PC-9 (cell line): ENCODE measurements around the gene ZNF516. TPM values are rescaled to one million over a fixed set of nuclear protein-coding genes. Genes with fewer than 3 reads are reported as not detected.

Experiments used
- BruUV-seq: library from RNA; stranded (reverse); fragments of 400-500 nt; replicated peaks from 2 replicates; lab custom pipeline; 2021; lab: Mats Ljungman, UMichigan
- CTCF ChIA-PET: fragments of 300-600 bp; sonication (Branson Sonifier 250); formaldehyde crosslinking; loops from one replicate; lab custom pipeline; 2022; ENCODE audit warnings: antibody characterized with exemption; lab: Charles Lee
- POLR2A ChIA-PET: fragments of 300-600 bp; sonication (Branson Sonifier 250); formaldehyde crosslinking; loops from one replicate; lab custom pipeline; 2022; ENCODE audit warnings: antibody characterized with exemption; ENCODE audit not compliant: unreplicated experiment; lab: Charles Lee
- DNase-seq, 2 experiments: peaks; one replicate each; pipeline versions ENCODE4 v3.0.0 to v3.0.0-alpha.2; 2015 to 2022; ENCODE audit warnings: mixed read lengths in 1 of 2
- H2AFZ ChIP-seq: fragments of 200-600 bp; sonication (generic); 2 replicates; pipeline ENCODE4 v1.8.1; 2017; ENCODE audit warnings: antibody characterized with exemption
- H3F3A ChIP-seq: fragments of 200-600 bp; sonication (generic); 2 replicates; pipeline ENCODE4 v1.8.1; 2017; ENCODE audit warnings: antibody characterized with exemption, mild to moderate bottlenecking, low read depth; ENCODE audit not compliant: insufficient read depth
- H3K27ac ChIP-seq: fragments of 200-600 bp; sonication (generic); 2 replicates; pipeline ENCODE4 v1.6.1; 2016; ENCODE audit warnings: mixed run types
- H3K27me3 ChIP-seq: fragments of 200-600 bp; sonication (generic); 2 replicates; pipeline ENCODE4 v1.6.1; 2016; ENCODE audit warnings: low read depth, mixed run types; ENCODE audit not compliant: insufficient read depth
- H3K36me3 ChIP-seq: fragments of 200-600 bp; sonication (generic); 2 replicates; pipeline ENCODE4 v1.6.1; 2016; ENCODE audit warnings: low read depth, mixed run types
- H3K4me1 ChIP-seq: fragments of 200-600 bp; sonication (generic); replicated peaks from 2 replicates; pipeline ENCODE4 v1.6.1; 2016; ENCODE audit warnings: mixed run types; ENCODE audit not compliant: insufficient read depth
- H3K4me2 ChIP-seq: fragments of 200-600 bp; sonication (generic); 2 replicates; pipeline ENCODE4 v1.6.1; 2017; ENCODE audit warnings: mixed run types
- H3K4me3 ChIP-seq: fragments of 200-600 bp; sonication (generic); 2 replicates; pipeline ENCODE4 v1.6.1; 2016; ENCODE audit warnings: mixed run types
- H3K79me2 ChIP-seq: fragments of 200-600 bp; sonication (generic); 2 replicates; pipeline ENCODE4 v1.6.1; 2017; ENCODE audit warnings: low read depth, mixed run types
- H3K9me2 ChIP-seq: fragments of 200-600 bp; sonication (generic); 2 replicates; pipeline ENCODE4 v1.8.1; 2017; ENCODE audit warnings: mild to moderate bottlenecking; ENCODE audit not compliant: insufficient read depth
- H3K9me3 ChIP-seq: fragments of 200-600 bp; sonication (generic); 2 replicates; pipeline ENCODE4 v1.8.1; 2016; ENCODE audit warnings: low read depth; ENCODE audit not compliant: insufficient read depth
- H4K20me1 ChIP-seq: fragments of 200-600 bp; sonication (generic); 2 replicates; pipeline ENCODE4 v1.8.1; 2017; ENCODE audit not compliant: insufficient read depth
- EZH2 ChIP-seq: fragments of 200-600 bp; sonication (generic); IDR thresholded peaks from 2 replicates; pipeline ENCODE4 v1.8.0; 2017; ENCODE audit warnings: antibody characterized with exemption, low read depth
- intact Hi-C: fragments of 100-400 bp; cut with micrococcal nuclease; formaldehyde crosslinking; loops from one replicate; pipeline ENCODE4 v1.10.0; 2022; ENCODE audit not compliant: unreplicated experiment
- total RNA-seq: library from RNA; stranded (reverse); gene quantifications from 2 replicates; pipeline ENCODE4 v1.2.3, GENCODE V29; 2021
- TF ChIP-seq, protein P1 (sequence below): fragments of 200-600 bp; sonication (generic); conservative IDR thresholded peaks from 2 replicates; pipeline ENCODE4 v1.6.1; 2017; ENCODE audit warnings: mixed run types, antibody characterized with exemption, mild to moderate bottlenecking, moderate library complexity

The ZNF516 gene
- total RNA-seq, 1 experiment from 2014 or later = 32.7 TPM

DNA sequence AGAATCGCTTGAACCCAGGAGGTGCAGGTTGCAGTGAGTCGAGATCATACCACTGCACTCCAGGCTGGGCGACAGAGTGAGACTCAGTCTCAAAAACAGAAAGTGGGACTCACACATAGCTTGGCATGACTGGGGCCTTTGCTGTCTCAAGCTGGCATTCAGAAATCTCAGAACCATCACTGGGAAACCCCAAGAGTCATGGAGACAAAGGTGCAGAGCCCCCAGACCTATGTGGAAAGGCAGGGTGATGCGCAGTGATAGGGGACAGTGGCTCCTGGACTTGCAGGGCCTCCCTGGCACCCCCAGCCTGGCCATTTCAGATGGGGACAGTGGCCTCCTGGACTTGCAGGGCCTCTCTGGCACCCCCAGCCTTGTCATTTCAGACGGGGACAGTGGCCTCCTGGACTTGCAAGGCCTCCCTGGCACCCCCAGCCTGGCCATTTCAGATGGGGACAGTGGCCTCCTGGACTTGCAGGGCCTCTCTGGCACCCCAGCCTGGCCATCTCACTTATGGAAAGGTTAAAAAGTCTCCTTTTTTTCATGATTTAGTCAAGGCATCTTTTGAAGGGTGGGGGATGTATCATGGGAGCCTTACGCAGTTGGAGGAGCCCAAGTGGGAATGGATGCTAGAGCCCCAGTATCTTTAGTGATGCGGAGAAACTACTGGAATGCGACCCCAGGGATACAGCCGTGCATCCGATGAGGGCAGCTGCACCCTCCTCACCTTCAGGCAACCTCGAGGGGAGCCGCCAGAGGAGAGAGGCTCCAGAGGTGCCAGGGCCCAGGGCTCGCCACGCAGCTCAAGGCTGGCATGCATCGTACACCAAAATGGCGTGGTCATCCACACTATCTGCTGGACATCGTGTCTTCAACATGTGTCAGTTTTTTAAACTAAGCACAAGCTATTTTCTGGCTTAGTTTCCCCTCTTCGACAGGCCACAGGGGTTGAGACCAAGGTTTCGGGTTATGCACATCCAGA, 30.5 kb downstream of the ZNF516 start:
- H3K4me3 ChIP-seq = no peak overlapping the region
- no peaks in the 10 kb centered on the region for H3K9me2 ChIP-seq
- peaks cover 1% of the 10 kb centered on the region; the same call in 1 of the 2 replicates for H3F3A ChIP-seq
- H3K27ac ChIP-seq = no peak overlapping the region
- TF ChIP-seq EZH2 = no peak
- TF ChIP-seq, protein P1, sequence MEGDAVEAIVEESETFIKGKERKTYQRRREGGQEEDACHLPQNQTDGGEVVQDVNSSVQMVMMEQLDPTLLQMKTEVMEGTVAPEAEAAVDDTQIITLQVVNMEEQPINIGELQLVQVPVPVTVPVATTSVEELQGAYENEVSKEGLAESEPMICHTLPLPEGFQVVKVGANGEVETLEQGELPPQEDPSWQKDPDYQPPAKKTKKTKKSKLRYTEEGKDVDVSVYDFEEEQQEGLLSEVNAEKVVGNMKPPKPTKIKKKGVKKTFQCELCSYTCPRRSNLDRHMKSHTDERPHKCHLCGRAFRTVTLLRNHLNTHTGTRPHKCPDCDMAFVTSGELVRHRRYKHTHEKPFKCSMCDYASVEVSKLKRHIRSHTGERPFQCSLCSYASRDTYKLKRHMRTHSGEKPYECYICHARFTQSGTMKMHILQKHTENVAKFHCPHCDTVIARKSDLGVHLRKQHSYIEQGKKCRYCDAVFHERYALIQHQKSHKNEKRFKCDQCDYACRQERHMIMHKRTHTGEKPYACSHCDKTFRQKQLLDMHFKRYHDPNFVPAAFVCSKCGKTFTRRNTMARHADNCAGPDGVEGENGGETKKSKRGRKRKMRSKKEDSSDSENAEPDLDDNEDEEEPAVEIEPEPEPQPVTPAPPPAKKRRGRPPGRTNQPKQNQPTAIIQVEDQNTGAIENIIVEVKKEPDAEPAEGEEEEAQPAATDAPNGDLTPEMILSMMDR = no peak
- no peaks in the 10 kb centered on the region for H3K36me3 ChIP-seq
- no peaks in the 10 kb centered on the region for H3K9me3 ChIP-seq
- no peak overlapping the region for H3K4me2 ChIP-seq
- H3K27me3 ChIP-seq = no peaks in the 10 kb centered on the region
- peaks cover 24% of the 10 kb centered on the region; the same call in 1 of the 2 replicates for H4K20me1 ChIP-seq
- no peak for DNase-seq
- ChIA-PET POLR2A (no interaction called here), CTCF (no interaction called here)
- no peak overlapping the region for H2AFZ ChIP-seq
- intact Hi-C loops = no loop called here
- BruUV-seq = no TSS peak
- H3K79me2 ChIP-seq = peaks cover 4% of the 10 kb centered on the region; the same call in 1 of the 2 replicates
- H3K4me1 ChIP-seq = no peaks in the 10 kb centered on the region; the same call in 1 of the 2 replicates

DNA sequence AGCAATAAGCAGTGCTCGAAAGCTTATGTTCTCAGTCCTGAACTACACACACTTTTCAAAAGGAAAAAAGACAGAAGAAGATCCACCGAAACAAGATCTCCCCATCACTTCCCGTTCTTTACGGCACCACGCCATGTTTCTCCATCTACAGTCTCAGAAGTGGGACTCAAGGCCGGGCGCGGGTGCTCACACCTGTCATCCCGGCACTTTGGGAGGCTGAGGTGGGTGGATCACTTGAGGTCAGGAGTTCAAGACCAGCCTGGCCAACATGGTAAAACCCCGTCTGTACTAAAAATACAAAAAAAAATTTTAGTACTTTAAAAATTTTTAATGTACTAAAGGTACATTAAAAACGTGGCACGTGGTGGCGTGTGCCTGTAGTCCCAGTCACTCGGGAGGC, 31.2 kb downstream of the ZNF516 start:
- H3K9me3 ChIP-seq = no peaks in the 10 kb centered on the region
- H3F3A ChIP-seq = peaks cover 4% of the 10 kb centered on the region; the same call in 1 of the 2 replicates
- TF ChIP-seq, protein P1 = no peak
- TF ChIP-seq EZH2 = no peak
- H3K27ac ChIP-seq = no peak overlapping the region
- no peak overlapping the region for H3K4me2 ChIP-seq
- no peaks in the 10 kb centered on the region for H3K36me3 ChIP-seq
- no peaks in the 10 kb centered on the region; the same call in 1 of the 2 replicates for H3K4me1 ChIP-seq
- peaks cover 27% of the 10 kb centered on the region for H4K20me1 ChIP-seq
- no peaks in the 10 kb centered on the region for H3K27me3 ChIP-seq
- intact Hi-C loops = no loop called here
- H3K9me2 ChIP-seq = no peaks in the 10 kb centered on the region
- no peak for DNase-seq
- H2AFZ ChIP-seq = no peak overlapping the region
- CTCF ChIA-PET = no interaction called here
- H3K4me3 ChIP-seq = no peak overlapping the region
- BruUV-seq = no TSS peak
- POLR2A ChIA-PET = no interaction called here
- no peaks in the 10 kb centered on the region for H3K79me2 ChIP-seq

DNA sequence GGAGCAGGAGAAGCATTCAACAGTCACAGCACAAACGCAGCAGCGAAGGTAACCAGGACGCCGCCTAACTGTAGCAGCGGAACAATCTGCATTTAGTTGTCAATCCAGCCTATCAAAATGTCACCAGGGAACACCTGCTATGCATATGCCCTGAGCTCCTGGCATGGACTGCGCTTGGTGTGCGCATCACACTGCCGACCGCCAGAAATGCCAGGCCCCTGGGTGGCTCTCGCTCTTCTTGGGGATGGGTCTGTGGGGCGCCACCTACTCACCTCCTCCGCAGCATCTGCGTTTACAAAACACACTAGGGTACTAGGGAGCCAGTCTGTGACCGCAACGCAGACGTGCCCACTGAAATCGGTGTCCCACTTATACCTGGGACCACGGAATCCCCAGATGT, 31.7 kb downstream of the ZNF516 start:
- Histone ChIP-seq H3K27me3 (no peaks in the 10 kb centered on the region), H3K9me3 (no peaks in the 10 kb centered on the region), H3K4me3 (no peak overlapping the region), H2AFZ (no peak overlapping the region), H3K79me2 (no peaks in the 10 kb centered on the region), H3K4me2 (no peak overlapping the region), H3K4me1 (no peaks in the 10 kb centered on the region; the same call in 1 of the 2 replicates), H3K36me3 (no peaks in the 10 kb centered on the region), H4K20me1 (peaks cover 27% of the 10 kb centered on the region), H3F3A (peaks cover 4% of the 10 kb centered on the region; the same call in 1 of the 2 replicates), H3K9me2 (no peaks in the 10 kb centered on the region), H3K27ac (no peak overlapping the region)
- ChIA-PET POLR2A (no interaction called here), CTCF (no interaction called here)
- no peak for DNase-seq
- intact Hi-C loops = no loop called here
- no TSS peak for BruUV-seq
- TF ChIP-seq, protein P1 = no peak
- no peak for TF ChIP-seq EZH2
